K562 (cell line): ENCODE measurements around the gene SHISA4. TPM values are rescaled to one million over a fixed set of nuclear protein-coding genes. Genes with fewer than 3 reads are reported as not detected.

Experiments used
- BCOR ChIP-seq: fragments of 450-650 bp; IDR thresholded peaks from 2 replicates; pipeline ENCODE4 v1.6.1; 2016
- CBFA2T3 ChIP-seq: fragments of 450-650 bp; IDR thresholded peaks from 2 replicates; pipeline ENCODE4 v1.6.1; 2017
- CCNT2 ChIP-seq: IDR thresholded peaks from 2 replicates; pipeline ENCODE4 v1.6.1; 2011; ENCODE audit warnings: borderline replicate concordance, low read depth, mild to moderate bottlenecking, moderate library complexity, mixed read lengths, low read length; ENCODE audit not compliant: insufficient read length; ENCODE audit errors: extremely low read depth
- DMBX1 ChIP-seq: fragments of 250-450 bp; sonication (Bioruptor Pico); IDR thresholded peaks from 2 replicates; pipeline ENCODE4 v1.8.0; 2022; ENCODE audit warnings: inconsistent platforms, mild to moderate bottlenecking, moderate library complexity, borderline replicate concordance
- FOXP1 ChIP-seq: sonication (generic); formaldehyde crosslinking; IDR thresholded peaks from 2 replicates; pipeline ENCODE4 v1.8.0; 2022; ENCODE audit warnings: mild to moderate bottlenecking, missing genetic modification reagents
- HDAC3 ChIP-seq: fragments of 450-650 bp; IDR thresholded peaks from 2 replicates; pipeline ENCODE4 v1.6.1; 2018; ENCODE audit warnings: borderline replicate concordance, mild to moderate bottlenecking, moderate library complexity; ENCODE audit not compliant: partially characterized antibody
- KDM1A ChIP-seq, 2 experiments: fragments of 450-650 bp; IDR thresholded peaks; 2 replicates each; pipeline ENCODE4 v1.6.1; 2016; ENCODE audit warnings: mild to moderate bottlenecking in 2 of 2
- RCOR1 ChIP-seq, 2 experiments: IDR thresholded peaks; 2 replicates each; pipeline ENCODE4 v1.6.1; 2012; ENCODE audit warnings: low read depth in 2 of 2, low read length in 2 of 2, borderline replicate concordance in 1 of 2, improper control_type of control experiment in 1 of 2
- RHOXF2B ChIP-seq: fragments of 250-450 bp; sonication (Bioruptor Pico); conservative IDR thresholded peaks from 2 replicates; pipeline ENCODE4 v1.5.1; 2021
- SETDB1 ChIP-seq: IDR thresholded peaks from one replicate; pipeline ENCODE4 v1.6.1; 2012; ENCODE audit warnings: low read length, control low read depth, inconsistent platforms
- SRSF7 ChIP-seq: fragments of 200-400 bp; formaldehyde crosslinking; optimal IDR thresholded peaks from 2 replicates; pipeline ENCODE3; 2017; ENCODE audit warnings: mild to moderate bottlenecking, low read depth, low read length
- ZBED1 ChIP-seq: IDR thresholded peaks from 2 replicates; pipeline ENCODE4 v1.6.1; 2014
- ZNF133 ChIP-seq: fragments of 250-450 bp; sonication (Bioruptor Pico); IDR thresholded peaks from 2 replicates; pipeline ENCODE4 v1.4.0; 2020; ENCODE audit warnings: mild to moderate bottlenecking
- ZNF175 ChIP-seq: fragments of 200-800 bp; sonication (Bioruptor generic); IDR thresholded peaks from 2 replicates; pipeline ENCODE4 v1.6.1; 2016; ENCODE audit warnings: low read depth, mild to moderate bottlenecking, missing genetic modification characterization, missing compliant biosample characterization
- ZNF408 ChIP-seq: fragments of 250-450 bp; sonication (Bioruptor Pico); IDR thresholded peaks from 2 replicates; pipeline ENCODE4 v1.4.0; 2020; ENCODE audit warnings: low read depth, mild to moderate bottlenecking, moderate library complexity
- polyA plus RNA-seq, 8 experiments: library from polyadenylated mRNA; depleted of rRNA in 4 of 8; stranded (reverse) in 5 of 8; unstranded in 3 of 8; fragments of >200 nt; fragmentation: Nextera tagmentation in 2 of 8; fragmentation: Illumina TruSeq in 1 of 8; extraction: Ambion mirVana in 2 of 8; extraction: Trizol in 1 of 8; gene quantifications; 2 replicates each; pipeline versions ENCODE4 v1.2.1 to v1.2.3, GENCODE V29; 2011 to 2014; ENCODE audit warnings: inconsistent platforms in 1 of 8, missing spikeins in 1 of 8
- total RNA-seq, 7 experiments: library from RNA; depleted of rRNA in 6 of 7; stranded (reverse); fragments of >200 nt in 6 of 7; fragmentation: Illumina TruSeq in 2 of 7; extraction: Trizol in 2 of 7; gene quantifications; 2 replicates each; pipeline versions ENCODE4 v1.2.1 to v1.2.3, GENCODE V29; 2011 to 2021; ENCODE audit warnings: low replicate concordance in 1 of 7
- TF ChIP-seq, protein P1 (sequence below): fragments of 450-650 bp; IDR thresholded peaks from 2 replicates; pipeline ENCODE4 v1.6.1; 2016; ENCODE audit warnings: missing biosample characterization, missing genetic modification characterization
- TF ChIP-seq, protein P2 (sequence below), 3 experiments: fragments of 200-800 bp in 1 of 3; fragments of 250-450 bp in 1 of 3; fragments of 450-650 bp in 1 of 3; sonication (Bioruptor Pico) in 1 of 3; sonication (Bioruptor generic) in 1 of 3; formaldehyde crosslinking in 1 of 3; IDR thresholded peaks; 2 replicates each; pipeline versions ENCODE4 v1.6.1 to v1.8.0; 2016 to 2022; ENCODE audit warnings: mild to moderate bottlenecking in 2 of 3, missing genetic modification characterization in 2 of 3, missing compliant biosample characterization in 1 of 3, moderate library complexity in 1 of 3
- TF ChIP-seq, protein P3 (sequence below): fragments of 250-450 bp; sonication (Bioruptor Pico); IDR thresholded peaks from 2 replicates; pipeline ENCODE4 v1.6.1; 2021; ENCODE audit warnings: mild to moderate bottlenecking
- TF ChIP-seq, protein P4 (sequence below): sonication (generic); IDR thresholded peaks from 2 replicates; pipeline ENCODE4 v1.6.1; 2016
- TF ChIP-seq, protein P5 (sequence below): fragments of 250-450 bp; sonication (Bioruptor Pico); IDR thresholded peaks from 2 replicates; pipeline ENCODE4 v1.5.0; 2021

The SHISA4 gene
- total and polyA plus RNA-seq, 9 of the 15 experiments (the other 6 are each of a cell fraction or from before 2014, with no cell fraction given): 0.15 to 0.95 (median 0.68) TPM; not detected in 2

DNA sequence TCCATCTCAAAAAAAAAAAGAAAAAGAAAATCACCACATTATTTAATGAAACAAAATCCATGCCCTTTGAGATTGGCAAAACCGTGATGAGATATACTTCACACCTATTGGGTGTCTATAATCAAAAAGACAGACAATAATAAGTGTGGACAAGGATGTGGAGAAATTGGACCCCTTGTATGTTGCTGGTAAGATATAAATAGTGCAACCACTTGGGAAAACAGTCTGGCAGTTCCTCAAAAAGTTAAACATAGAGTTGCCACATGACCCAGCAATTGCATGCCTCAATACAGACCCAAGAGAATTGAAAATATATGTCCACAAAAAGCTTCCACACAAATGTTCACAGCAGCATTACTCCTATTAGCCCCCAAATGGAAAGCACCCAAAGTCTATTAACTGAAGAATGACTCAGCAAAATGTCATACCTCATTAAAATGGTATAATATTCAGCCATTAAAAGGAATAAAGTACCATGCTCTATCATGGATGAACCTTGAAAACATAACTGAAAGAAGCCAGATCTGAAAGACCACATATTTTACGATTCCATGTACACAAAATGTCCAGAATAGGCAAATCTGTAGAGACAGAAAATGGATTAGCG, 33.4 kb downstream of the SHISA4 start (continued):
- no peak for TF ChIP-seq ZNF175
- TF ChIP-seq, protein P1, sequence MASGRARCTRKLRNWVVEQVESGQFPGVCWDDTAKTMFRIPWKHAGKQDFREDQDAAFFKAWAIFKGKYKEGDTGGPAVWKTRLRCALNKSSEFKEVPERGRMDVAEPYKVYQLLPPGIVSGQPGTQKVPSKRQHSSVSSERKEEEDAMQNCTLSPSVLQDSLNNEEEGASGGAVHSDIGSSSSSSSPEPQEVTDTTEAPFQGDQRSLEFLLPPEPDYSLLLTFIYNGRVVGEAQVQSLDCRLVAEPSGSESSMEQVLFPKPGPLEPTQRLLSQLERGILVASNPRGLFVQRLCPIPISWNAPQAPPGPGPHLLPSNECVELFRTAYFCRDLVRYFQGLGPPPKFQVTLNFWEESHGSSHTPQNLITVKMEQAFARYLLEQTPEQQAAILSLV: no peak
- no peak for TF ChIP-seq ZBED1
- TF ChIP-seq RCOR1 (IDR thresholded peaks at IDR 0.05; ENCODE audit: borderline replicate concordance in 1 of 2, low read depth in 2 of 2, low read length in 2 of 2): no peak
- no peak for TF ChIP-seq SRSF7
- TF ChIP-seq ZNF408 (CRISPR knock-in tag): no peak
- no peak for TF ChIP-seq ZNF133
- TF ChIP-seq, protein P2, sequence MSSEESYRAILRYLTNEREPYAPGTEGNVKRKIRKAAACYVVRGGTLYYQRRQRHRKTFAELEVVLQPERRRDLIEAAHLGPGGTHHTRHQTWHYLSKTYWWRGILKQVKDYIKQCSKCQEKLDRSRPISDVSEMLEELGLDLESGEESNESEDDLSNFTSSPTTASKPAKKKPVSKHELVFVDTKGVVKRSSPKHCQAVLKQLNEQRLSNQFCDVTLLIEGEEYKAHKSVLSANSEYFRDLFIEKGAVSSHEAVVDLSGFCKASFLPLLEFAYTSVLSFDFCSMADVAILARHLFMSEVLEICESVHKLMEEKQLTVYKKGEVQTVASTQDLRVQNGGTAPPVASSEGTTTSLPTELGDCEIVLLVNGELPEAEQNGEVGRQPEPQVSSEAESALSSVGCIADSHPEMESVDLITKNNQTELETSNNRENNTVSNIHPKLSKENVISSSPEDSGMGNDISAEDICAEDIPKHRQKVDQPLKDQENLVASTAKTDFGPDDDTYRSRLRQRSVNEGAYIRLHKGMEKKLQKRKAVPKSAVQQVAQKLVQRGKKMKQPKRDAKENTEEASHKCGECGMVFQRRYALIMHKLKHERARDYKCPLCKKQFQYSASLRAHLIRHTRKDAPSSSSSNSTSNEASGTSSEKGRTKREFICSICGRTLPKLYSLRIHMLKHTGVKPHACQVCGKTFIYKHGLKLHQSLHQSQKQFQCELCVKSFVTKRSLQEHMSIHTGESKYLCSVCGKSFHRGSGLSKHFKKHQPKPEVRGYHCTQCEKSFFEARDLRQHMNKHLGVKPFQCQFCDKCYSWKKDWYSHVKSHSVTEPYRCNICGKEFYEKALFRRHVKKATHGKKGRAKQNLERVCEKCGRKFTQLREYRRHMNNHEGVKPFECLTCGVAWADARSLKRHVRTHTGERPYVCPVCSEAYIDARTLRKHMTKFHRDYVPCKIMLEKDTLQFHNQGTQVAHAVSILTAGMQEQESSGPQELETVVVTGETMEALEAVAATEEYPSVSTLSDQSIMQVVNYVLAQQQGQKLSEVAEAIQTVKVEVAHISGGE (CRISPR knock-in tag; IDR thresholded peaks at IDR 0.05): no peak
- TF ChIP-seq, protein P3, sequence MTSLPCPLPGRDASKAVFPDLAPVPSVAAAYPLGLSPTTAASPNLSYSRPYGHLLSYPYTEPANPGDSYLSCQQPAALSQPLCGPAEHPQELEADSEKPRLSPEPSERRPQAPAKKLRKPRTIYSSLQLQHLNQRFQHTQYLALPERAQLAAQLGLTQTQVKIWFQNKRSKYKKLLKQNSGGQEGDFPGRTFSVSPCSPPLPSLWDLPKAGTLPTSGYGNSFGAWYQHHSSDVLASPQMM (CRISPR knock-in tag): no peak
- TF ChIP-seq BCOR: peak; percentile 26; the same call in 1 of the 2 replicates
- TF ChIP-seq RHOXF2B (CRISPR knock-in tag): no peak
- TF ChIP-seq DMBX1 (CRISPR knock-in tag): no peak
- TF ChIP-seq, protein P4, sequence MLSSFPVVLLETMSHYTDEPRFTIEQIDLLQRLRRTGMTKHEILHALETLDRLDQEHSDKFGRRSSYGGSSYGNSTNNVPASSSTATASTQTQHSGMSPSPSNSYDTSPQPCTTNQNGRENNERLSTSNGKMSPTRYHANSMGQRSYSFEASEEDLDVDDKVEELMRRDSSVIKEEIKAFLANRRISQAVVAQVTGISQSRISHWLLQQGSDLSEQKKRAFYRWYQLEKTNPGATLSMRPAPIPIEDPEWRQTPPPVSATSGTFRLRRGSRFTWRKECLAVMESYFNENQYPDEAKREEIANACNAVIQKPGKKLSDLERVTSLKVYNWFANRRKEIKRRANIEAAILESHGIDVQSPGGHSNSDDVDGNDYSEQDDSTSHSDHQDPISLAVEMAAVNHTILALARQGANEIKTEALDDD: no peak
- TF ChIP-seq, protein P5, sequence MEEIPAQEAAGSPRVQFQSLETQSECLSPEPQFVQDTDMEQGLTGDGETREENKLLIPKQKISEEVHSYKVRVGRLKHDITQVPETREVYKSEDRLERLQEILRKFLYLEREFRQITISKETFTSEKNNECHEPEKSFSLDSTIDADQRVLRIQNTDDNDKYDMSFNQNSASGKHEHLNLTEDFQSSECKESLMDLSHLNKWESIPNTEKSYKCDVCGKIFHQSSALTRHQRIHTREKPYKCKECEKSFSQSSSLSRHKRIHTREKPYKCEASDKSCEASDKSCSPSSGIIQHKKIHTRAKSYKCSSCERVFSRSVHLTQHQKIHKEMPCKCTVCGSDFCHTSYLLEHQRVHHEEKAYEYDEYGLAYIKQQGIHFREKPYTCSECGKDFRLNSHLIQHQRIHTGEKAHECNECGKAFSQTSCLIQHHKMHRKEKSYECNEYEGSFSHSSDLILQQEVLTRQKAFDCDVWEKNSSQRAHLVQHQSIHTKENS (CRISPR knock-in tag): no peak
- no peak for TF ChIP-seq SETDB1
- no peak for TF ChIP-seq FOXP1 (CRISPR knock-in tag)
- TF ChIP-seq KDM1A (IDR thresholded peaks at IDR 0.05): no peak
- TF ChIP-seq HDAC3: no peak
- no peak for TF ChIP-seq CCNT2
- TF ChIP-seq CBFA2T3: no peak
